ENCODE results near the gene ANKRD22.

The ANKRD22 gene

GRCh38 chr10:88794731-88795130 lies 56.9 kb downstream of the ANKRD22 start:
- TF ChIP-seq FOXP2 (optimal IDR thresholded peaks at IDR 0.05; ENCODE audit: borderline replicate concordance, extremely low read depth, extremely low read length, insufficient read depth) (no peak), TAF1 (IDR thresholded peaks at IDR 0.05; ENCODE audit: borderline replicate concordance, insufficient read depth, low read length) (no peak), POLR2AphosphoS5 (IDR thresholded peaks at IDR 0.05; ENCODE audit: low read depth, low read length) (no peak), SIN3A (IDR thresholded peaks at IDR 0.05; ENCODE audit: borderline replicate concordance, insufficient read depth, low read length) (no peak)
- TF ChIP-seq, protein P1, sequence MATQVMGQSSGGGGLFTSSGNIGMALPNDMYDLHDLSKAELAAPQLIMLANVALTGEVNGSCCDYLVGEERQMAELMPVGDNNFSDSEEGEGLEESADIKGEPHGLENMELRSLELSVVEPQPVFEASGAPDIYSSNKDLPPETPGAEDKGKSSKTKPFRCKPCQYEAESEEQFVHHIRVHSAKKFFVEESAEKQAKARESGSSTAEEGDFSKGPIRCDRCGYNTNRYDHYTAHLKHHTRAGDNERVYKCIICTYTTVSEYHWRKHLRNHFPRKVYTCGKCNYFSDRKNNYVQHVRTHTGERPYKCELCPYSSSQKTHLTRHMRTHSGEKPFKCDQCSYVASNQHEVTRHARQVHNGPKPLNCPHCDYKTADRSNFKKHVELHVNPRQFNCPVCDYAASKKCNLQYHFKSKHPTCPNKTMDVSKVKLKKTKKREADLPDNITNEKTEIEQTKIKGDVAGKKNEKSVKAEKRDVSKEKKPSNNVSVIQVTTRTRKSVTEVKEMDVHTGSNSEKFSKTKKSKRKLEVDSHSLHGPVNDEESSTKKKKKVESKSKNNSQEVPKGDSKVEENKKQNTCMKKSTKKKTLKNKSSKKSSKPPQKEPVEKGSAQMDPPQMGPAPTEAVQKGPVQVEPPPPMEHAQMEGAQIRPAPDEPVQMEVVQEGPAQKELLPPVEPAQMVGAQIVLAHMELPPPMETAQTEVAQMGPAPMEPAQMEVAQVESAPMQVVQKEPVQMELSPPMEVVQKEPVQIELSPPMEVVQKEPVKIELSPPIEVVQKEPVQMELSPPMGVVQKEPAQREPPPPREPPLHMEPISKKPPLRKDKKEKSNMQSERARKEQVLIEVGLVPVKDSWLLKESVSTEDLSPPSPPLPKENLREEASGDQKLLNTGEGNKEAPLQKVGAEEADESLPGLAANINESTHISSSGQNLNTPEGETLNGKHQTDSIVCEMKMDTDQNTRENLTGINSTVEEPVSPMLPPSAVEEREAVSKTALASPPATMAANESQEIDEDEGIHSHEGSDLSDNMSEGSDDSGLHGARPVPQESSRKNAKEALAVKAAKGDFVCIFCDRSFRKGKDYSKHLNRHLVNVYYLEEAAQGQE (IDR thresholded peaks at IDR 0.05; ENCODE audit: insufficient read depth in 1 of 2, low read depth in 2 of 2, low read length in 2 of 2), result no peak

DNA sequence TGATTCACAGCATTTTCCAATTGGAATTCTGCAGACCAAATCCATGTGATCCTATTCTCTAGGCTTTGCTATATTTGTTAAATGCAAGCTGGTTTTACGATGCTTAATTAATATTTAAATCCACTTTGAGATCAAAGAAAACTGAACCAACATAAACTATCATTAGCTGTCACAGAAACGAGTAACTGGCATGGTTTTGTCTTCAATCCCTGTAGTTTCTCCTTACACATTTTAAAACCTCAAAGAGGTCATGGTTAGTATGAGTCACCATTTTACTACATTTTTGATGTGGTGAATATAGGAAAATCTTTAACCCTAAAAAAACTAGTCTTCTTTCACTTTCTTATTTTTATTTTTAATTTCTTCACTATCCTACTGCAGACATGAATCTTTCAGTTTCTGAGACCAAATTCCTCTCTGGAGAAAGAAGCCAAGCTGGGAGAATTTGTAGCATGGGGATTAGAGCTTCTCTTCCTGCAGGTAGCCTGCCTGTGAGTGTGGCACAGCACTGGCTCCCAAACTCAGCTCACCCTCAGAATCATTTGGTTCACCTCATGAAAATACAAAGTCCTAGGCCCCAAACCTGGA lies 57.8 kb downstream of the ANKRD22 start:
- TF ChIP-seq FOXP2 (optimal IDR thresholded peaks at IDR 0.05; ENCODE audit: borderline replicate concordance, extremely low read depth, extremely low read length, insufficient read depth) (no peak), POLR2AphosphoS5 (IDR thresholded peaks at IDR 0.05; ENCODE audit: low read depth, low read length) (no peak), SIN3A (IDR thresholded peaks at IDR 0.05; ENCODE audit: borderline replicate concordance, insufficient read depth, low read length) (no peak), TAF1 (IDR thresholded peaks at IDR 0.05; ENCODE audit: borderline replicate concordance, insufficient read depth, low read length) (no peak)
- TF ChIP-seq, protein P1 (IDR thresholded peaks at IDR 0.05; ENCODE audit: insufficient read depth in 1 of 2, low read depth in 2 of 2, low read length in 2 of 2), result no peak

DNA sequence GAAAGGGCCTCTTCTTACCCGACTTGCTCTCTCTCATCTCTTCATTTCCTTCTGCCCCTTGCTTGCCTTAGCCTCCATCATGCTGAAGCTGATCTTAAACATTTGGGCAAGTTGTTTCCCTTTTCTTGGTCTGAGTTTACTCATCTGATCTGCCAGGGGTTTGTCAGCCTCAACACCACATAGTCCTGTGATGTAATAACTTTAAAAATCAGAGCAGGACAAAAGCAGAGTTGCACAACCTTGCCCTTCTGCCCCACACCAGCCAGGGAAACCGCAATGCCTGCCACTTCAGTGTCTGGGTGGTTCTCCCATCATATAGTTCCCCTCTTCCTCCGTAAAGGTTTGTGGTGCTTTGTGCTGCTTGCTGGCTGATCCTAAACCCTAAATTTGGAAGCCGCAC lies 59.0 kb downstream of the ANKRD22 start:
- no peak for TF ChIP-seq FOXP2 (optimal IDR thresholded peaks at IDR 0.05; ENCODE audit: borderline replicate concordance, extremely low read depth, extremely low read length, insufficient read depth)
- TF ChIP-seq TAF1 (IDR thresholded peaks at IDR 0.05; ENCODE audit: borderline replicate concordance, insufficient read depth, low read length), result no peak
- no peak for TF ChIP-seq POLR2AphosphoS5 (IDR thresholded peaks at IDR 0.05; ENCODE audit: low read depth, low read length)
- TF ChIP-seq SIN3A (IDR thresholded peaks at IDR 0.05; ENCODE audit: borderline replicate concordance, insufficient read depth, low read length), result no peak
- TF ChIP-seq, protein P1 (IDR thresholded peaks at IDR 0.05; ENCODE audit: insufficient read depth in 1 of 2, low read depth in 2 of 2, low read length in 2 of 2), result no peak

DNA sequence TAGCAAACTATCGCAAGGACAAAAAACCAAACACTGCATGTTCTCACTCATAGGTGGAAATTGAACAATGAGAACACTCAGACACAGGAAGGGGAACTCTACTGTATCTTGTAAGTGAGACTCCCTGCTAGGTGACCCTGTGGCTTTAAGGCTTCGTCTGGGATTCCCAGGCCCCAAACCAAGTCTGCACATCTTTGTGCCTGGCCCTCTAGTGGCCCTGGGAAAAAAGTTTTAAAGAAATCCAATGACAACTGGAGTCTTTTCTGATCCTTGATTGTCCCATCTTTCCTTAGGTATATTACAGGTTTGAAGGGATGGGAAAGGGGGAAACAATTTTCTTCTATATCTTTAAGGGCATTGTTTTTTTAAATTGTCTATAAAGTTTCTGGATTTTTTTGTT lies 59.7 kb downstream of the ANKRD22 start:
- no peak for TF ChIP-seq TAF1 (IDR thresholded peaks at IDR 0.05; ENCODE audit: borderline replicate concordance, insufficient read depth, low read length)
- TF ChIP-seq SIN3A (IDR thresholded peaks at IDR 0.05; ENCODE audit: borderline replicate concordance, insufficient read depth, low read length), result no peak
- no peak for TF ChIP-seq POLR2AphosphoS5 (IDR thresholded peaks at IDR 0.05; ENCODE audit: low read depth, low read length)
- TF ChIP-seq, protein P1 (IDR thresholded peaks at IDR 0.05; ENCODE audit: insufficient read depth in 1 of 2, low read depth in 2 of 2, low read length in 2 of 2), result no peak
- no peak for TF ChIP-seq FOXP2 (optimal IDR thresholded peaks at IDR 0.05; ENCODE audit: borderline replicate concordance, extremely low read depth, extremely low read length, insufficient read depth)

Measured in PFSK-1 (cell line).